Right lung (tissue), 5 donors: ENCODE measurements around the gene CTNND2. TPM values are rescaled to one million over a fixed set of nuclear protein-coding genes. Genes with fewer than 3 reads are reported as not detected.
"Not testable (repeated sequence)": the region's sequence is repeated elsewhere in the genome, so short reads cannot be mapped to it uniquely, and the experiment has no call there.

Experiments used
- DNase-seq, 2 donors: peaks; one replicate each; pipeline ENCODE4 v3.0.0-alpha.2; 2013
- polyA plus RNA-seq, 5 donors: library from polyadenylated mRNA; unstranded; fragments of 120-200 nt; gene quantifications; one replicate each; pipeline versions ENCODE4 v1.2.1 to v1.2.3, GENCODE V29; 2013; ENCODE audit warnings: inconsistent platforms in 1 of 5, low replicate concordance in 1 of 5; ENCODE audit not compliant: insufficient read length in 5 of 5, insufficient read depth in 1 of 5

The CTNND2 gene
- polyA plus RNA-seq, 5 donors = 1.7 to 3.6 (median 1.9) TPM

GRCh38 chr5:11040345-11040744 is 863.9 kb downstream of the CTNND2 start:
- no peak for DNase-seq

GRCh38 chr5:11038772-11039171 is 865.5 kb downstream of the CTNND2 start:
- DNase-seq = no peak

DNA sequence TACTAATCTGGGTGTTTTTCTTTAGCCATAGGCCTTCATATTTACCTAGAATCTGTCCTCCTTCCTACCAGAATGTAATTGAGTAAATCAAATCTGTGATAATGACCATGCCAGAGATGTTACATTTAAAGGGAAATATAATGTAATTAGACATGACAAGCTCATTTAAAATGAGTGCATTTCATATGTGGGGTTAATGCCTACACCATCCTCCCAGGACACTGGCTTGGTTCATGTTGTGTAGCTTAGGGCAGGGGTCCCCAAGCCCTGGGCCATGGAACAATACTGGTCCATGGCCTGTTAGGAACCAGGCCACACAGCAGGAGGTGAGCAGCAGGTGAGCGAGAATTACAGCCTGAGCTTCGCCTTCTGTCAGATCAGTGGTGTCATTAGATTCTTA is 866.3 kb downstream of the CTNND2 start:
- DNase-seq = no peak

DNA sequence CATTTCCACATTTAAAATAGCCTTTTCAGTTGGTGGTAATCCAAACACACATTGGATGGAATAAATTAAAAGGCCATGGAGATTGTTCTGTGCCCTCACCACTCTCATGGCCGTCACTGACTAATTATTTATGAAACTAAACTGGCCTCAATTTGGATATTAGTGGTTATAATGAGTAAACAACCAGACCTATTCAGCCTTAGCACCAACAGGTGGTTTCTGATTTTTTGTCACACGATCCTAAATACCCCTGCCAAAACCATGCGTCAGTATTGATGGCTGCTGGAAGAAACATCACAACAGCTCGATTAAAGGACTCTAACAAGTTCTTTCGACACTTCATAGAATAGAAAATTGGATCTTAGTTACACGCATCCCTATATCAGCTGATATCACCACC is 867.2 kb downstream of the CTNND2 start:
- no peak for DNase-seq

- no peak for DNase-seq
These were observed 873.6 kb downstream of the CTNND2 start for GRCh38 chr5:11030671-11031070.

DNA sequence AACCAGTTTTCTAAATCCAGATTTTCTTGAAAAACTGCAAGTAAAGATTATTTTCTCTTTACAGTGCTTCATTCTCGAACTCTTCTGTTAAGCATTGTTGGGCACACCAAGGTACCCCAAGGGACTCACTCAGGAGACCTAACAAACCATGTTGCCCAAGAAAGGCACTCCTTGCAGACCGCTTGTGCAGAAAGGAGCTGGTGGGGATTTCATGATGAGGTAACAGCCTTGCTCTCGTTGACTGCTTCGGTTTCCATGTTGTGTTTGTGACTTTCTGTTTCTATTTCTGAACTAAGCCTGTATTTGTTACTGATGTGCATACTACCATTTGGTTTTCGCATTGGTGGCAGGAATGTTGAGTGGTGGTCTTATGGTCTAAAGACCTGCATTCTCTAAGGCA is 876.6 kb downstream of the CTNND2 start:
- DNase-seq = no peak

DNA sequence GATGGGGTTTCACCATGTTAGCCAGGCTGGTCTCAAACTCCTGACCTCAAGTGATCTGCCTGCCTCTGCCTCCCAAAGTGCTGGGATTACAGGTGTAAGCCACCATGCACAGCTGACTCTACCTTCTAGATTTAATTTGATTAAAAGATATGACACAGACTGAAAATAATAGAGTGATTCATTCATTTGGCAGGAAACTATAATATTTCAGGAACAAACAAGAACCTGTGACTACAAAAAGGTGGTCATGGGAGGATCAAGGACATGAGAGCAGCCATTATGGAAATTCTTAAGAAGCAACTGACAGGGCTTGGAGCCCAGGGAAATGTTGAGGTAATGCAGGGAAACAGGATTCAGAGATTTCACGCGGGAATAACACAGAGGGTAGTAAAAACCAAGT is 877.7 kb downstream of the CTNND2 start:
- DNase-seq = no peak

DNA sequence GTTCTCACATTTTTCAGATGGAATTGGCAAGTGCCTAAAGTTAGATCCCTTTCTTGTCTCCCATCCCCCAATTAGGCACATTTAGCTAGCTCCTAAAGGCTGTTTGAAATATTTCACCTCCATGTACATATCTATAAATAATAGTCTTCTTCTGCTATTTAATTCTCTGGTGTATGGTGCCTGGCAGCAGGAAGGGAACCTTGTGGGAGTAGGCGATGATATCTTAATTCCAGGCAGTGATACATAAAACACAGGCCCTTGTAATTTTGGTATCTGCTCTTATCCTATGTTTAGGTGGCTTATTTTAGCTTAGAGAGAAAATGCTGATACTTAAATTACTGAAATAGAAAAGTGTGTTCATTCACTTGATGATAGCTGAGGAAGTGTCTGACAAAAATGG is 880.3 kb downstream of the CTNND2 start:
- no peak for DNase-seq

- no peak for DNase-seq
These were observed 890.5 kb downstream of the CTNND2 start for GRCh38 chr5:11013793-11014192.

DNA sequence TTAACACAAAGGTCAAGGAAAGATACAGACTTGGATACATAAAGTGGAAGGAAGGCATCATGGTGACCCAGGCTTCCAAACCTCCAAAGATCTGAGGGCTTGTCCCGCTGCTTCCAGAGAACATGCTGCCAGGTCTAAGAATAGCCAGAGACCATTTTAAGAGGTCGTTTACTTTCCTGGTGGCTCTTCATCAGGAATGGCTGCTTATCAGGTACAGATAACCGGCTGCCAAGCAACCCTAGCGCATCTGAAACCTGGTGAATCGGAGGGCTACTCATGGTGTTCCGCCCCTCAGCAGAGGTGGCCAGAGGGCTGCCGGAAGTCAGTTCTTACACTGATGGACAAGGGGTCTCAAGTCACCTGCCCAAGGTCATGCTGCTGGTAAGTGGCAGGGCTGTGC is 892.0 kb downstream of the CTNND2 start:
- DNase-seq = no peak

GRCh38 chr5:11010429-11011210 is 893.6 kb downstream of the CTNND2 start:
- DNase-seq = no peak

DNA sequence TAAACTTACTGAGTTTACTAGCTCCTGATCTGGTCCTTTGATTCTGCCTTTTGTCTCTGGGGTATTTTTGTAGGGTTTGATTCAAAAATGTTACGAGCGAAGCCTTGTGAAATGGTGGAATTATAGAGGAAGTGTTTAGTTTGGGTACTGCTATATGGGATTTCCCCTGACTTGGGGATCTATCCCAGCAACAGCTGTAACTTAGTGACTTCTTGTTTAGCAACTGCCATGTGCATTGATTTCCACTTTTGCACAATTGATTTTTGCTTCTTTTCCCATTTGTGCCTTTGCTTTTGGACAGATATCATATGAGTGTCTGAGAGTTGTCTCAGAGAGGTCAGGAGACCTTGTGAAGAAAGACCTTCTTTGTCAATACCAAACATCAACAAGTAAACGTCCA is 894.7 kb downstream of the CTNND2 start:
- no peak for DNase-seq

- DNase-seq = peak in 1 of 2 donors; percentile 24
These were observed 896.9 kb downstream of the CTNND2 start for GRCh38 chr5:11007269-11007870.

GRCh38 chr5:11004523-11004922 is 899.7 kb downstream of the CTNND2 start:
- DNase-seq = not testable (repeated sequence)

DNA sequence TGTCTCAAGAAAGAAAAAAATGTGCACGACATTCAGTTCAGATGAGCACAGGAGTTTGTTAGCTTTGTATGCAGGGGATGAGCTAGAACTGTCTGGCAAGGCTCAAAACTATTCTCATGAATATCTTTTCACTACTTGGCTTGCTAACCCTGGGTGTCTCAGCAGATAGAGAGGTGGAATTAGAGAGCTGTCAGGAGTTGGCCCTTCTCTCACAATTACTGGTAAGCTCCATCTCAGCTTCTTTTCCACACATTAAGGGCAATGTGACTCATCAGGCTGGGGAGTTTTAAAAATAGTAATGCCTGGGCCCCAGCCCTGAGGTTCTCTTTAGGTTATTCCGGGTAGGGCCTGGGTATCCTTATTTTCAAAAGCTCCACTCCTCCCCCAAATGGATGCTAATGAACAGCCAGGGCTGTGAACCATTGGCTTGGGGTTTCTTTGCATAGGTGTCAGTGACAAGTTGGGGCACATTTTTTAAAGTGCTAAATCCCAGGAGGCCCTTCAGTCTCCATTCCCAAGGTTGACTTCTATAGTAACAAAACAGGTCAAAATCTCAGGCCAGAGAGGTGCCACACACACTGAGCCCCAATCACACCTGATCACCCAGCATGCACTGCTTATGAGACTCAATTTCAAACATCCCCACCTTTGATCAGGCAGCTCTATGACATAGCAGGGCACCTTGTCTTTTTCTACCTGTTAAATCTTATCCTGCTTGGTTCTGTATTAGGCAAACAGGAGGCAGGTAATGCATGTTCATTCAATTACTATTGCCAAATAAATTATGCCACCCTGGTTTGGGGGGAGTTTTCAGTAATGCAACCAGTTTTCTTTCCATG is 903.5 kb downstream of the CTNND2 start:
- DNase-seq = no peak

- DNase-seq = no peak
These were observed 904.5 kb downstream of the CTNND2 start for GRCh38 chr5:10999714-11000113.

GRCh38 chr5:10995891-10996290 is 908.4 kb downstream of the CTNND2 start:
- DNase-seq = no peak

DNA sequence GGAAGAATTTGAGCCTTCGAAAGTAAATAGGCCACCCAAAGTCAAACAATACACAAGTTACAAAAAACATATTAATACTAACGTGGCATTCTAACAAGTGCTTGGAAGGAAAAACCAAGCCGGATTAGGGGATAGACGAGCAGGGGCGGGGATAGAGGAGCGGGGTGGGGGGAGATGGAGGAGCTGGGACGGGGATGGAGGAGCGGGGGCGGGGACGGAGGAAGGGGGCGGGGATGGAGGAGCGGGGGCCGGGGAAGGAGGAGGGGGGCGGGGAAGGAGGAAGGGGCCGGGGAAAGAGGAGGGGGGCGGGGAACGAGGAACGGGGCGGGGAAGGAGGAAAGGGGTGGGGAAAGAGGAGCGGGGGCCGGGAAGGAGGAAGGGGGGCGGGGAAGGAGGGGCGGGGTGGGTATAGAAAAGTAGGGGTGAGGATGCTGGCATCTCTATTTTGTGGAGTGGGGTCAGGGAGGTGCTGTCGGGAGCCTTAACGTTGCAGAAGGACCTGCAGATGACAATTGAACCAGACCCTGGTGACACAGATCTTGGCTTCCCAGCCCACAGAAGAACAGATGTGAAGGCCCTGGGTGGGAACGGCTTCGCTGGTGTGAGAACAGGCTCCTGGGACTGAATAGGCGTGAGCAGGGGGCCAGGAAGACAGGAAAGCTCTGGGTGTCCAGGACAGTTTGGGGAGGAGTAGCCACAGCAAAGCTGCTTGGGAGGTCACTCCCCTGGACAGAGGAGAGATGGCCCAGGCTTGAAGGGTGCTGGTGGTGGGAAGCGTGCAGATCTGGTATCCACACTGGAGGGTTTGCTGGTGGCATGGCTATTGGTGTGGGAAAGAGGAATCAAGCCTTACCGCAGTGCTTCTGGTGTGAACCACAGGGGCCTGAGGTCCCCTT is 909.9 kb downstream of the CTNND2 start:
- DNase-seq = no peak

- DNase-seq = no peak
These were observed 913.6 kb downstream of the CTNND2 start for GRCh38 chr5:10990634-10991033.

GRCh38 chr5:10989577-10990263 is 914.5 kb downstream of the CTNND2 start:
- no peak for DNase-seq

- no peak for DNase-seq
These were observed 915.6 kb downstream of the CTNND2 start for GRCh38 chr5:10988622-10989021.
